Measurements from ENCODE around the gene FILIP1L. TPM values are rescaled to one million over a fixed set of nuclear protein-coding genes. Genes with fewer than 3 reads are reported as not detected.

The FILIP1L gene
- total and polyA plus RNA-seq, 2 of the 4 experiments (the other 2 are of a cell fraction) = 11.5 to 19.9 TPM

GRCh38 chr3:100129941-100130340, 15.6 kb upstream of the FILIP1L start:
- Histone ChIP-seq H2BK15ac (ENCODE audit: low read depth, low read length) (no peak overlapping the region), H3K79me1 (ENCODE audit: low read depth in 1 of 2, low read length in 2 of 2) (no peaks in the 10 kb centered on the region), H3K9me1 (ENCODE audit: insufficient read depth, low read length) (peaks cover 3% of the 10 kb centered on the region; the same call in 1 of the 2 replicates), H3K4ac (ENCODE audit: low read depth, low read length) (no peak overlapping the region), H3K9me3 (ENCODE audit: control insufficient read depth, insufficient read depth, low read length) (no peaks in the 10 kb centered on the region), H2AK5ac (ENCODE audit: low read depth, low read length) (no peak overlapping the region), H3K23ac (ENCODE audit: low read depth, low read length) (no peak overlapping the region), H3K36me3 (ENCODE audit: control insufficient read depth, insufficient read depth, low read length) (no peaks in the 10 kb centered on the region), H2BK120ac (ENCODE audit: low read depth, low read length) (no peak overlapping the region), H3K14ac (replicated peaks; ENCODE audit: low read depth, low read length) (no peak overlapping the region), H3K4me2 (ENCODE audit: low read depth, low read length) (no peak overlapping the region), H4K91ac (ENCODE audit: insufficient read depth, low read depth, low read length) (no peak overlapping the region), H2AK9ac (replicated peaks; ENCODE audit: low read depth, low read length, poor library complexity) (no peak overlapping the region), H2AFZ (replicated peaks; ENCODE audit: low read length, poor library complexity) (no peak overlapping the region), H3K27ac (ENCODE audit: insufficient read depth, low read length) (no peak overlapping the region), H4K8ac (ENCODE audit: low read depth in 2 of 2, low read length in 2 of 2) (no peak overlapping the region), H2BK5ac (ENCODE audit: low read depth, low read length, poor library complexity, severe bottlenecking) (no peak overlapping the region), H3K18ac (ENCODE audit: low read depth, low read length) (no peak overlapping the region), H3K4me1 (ENCODE audit: control insufficient read depth, insufficient read depth, low read length) (peaks cover 4% of the 10 kb centered on the region; the same call in 1 of the 2 replicates), H3K9ac (ENCODE audit: low read depth, low read length) (no peak overlapping the region), H2BK20ac (ENCODE audit: low read depth, low read length) (no peak overlapping the region), H3K27me3 (ENCODE audit: control insufficient read depth, insufficient read depth, low read length) (no peaks in the 10 kb centered on the region), H4K5ac (ENCODE audit: low read depth, low read length) (no peak overlapping the region), H3K4me3 (ENCODE audit: insufficient read depth, low read depth, low read length) (no peak overlapping the region), H4K20me1 (ENCODE audit: insufficient read depth, low read length) (no peaks in the 10 kb centered on the region), H3K56ac (ENCODE audit: extremely low read depth, insufficient read depth, low read length) (no peak overlapping the region)
- dilution Hi-C loops (cut with HindIII; ENCODE audit: low sequenced_read_pairs, unreplicated experiment) (no loop called here), in situ Hi-C loops (cut with MboI; ENCODE audit: low sequenced_read_pairs) (no loop called here), intact Hi-C loops (cut with micrococcal nuclease) (no loop called here)
- ATAC-seq (ENCODE audit: low read depth) (no peak), DNase-seq (no peak)
- no CpG with 5 or more reads among the region's 1 CpG for WGBS, 2 experiments (ENCODE audit: extremely low coverage in 2 of 2, insufficient read length in 1 of 2)
- ChIA-PET CTCF (no interaction called here), POLR2A (ENCODE audit: unreplicated experiment) (no interaction called here)
- BruUV-seq (replicated peaks) = no TSS peak
- TF ChIP-seq RAD21 (IDR thresholded peaks at IDR 0.05; ENCODE audit: low read length) (no peak), USF2 (IDR thresholded peaks at IDR 0.05; ENCODE audit: low read depth, low read length) (no peak), MXI1 (IDR thresholded peaks at IDR 0.05; ENCODE audit: borderline replicate concordance, low read depth, low read length) (no peak), FOS (IDR thresholded peaks at IDR 0.05; ENCODE audit: low read depth, low read length) (no peak), CEBPB (IDR thresholded peaks at IDR 0.05; ENCODE audit: low read depth, low read length) (no peak), BHLHE40 (IDR thresholded peaks at IDR 0.05; ENCODE audit: low read depth, low read length) (no peak), RCOR1 (IDR thresholded peaks at IDR 0.05; ENCODE audit: insufficient replicate concordance, low read length) (no peak), RFX5 (IDR thresholded peaks at IDR 0.05; ENCODE audit: low read depth, low read length) (no peak), CTCF (conservative IDR thresholded peaks at IDR 0.05; ENCODE audit: low read depth, low read length) (no peak), SMC3 (IDR thresholded peaks at IDR 0.05; ENCODE audit: low read depth, low read length) (no peak), MAZ (IDR thresholded peaks at IDR 0.05; ENCODE audit: borderline replicate concordance, low read depth, low read length) (no peak), NFE2L2 (IDR thresholded peaks at IDR 0.05; ENCODE audit: low read depth, low read length) (no peak), CHD1 (IDR thresholded peaks at IDR 0.05; ENCODE audit: low read depth, low read length) (no peak), POLR2A (IDR thresholded peaks at IDR 0.05; ENCODE audit: low read depth, low read length) (no peak), ELK1 (IDR thresholded peaks at IDR 0.05; ENCODE audit: borderline replicate concordance, low read depth, low read length) (no peak), MAFK (IDR thresholded peaks at IDR 0.05; ENCODE audit: low read depth, low read length) (no peak)

All from IMR-90 (cell line).